Body of pancreas (tissue), 4 donors: ENCODE measurements around the gene BRPF1.

ENCODE experiments used
- CTCF ChIP-seq, 7 experiments: fragments of 450-650 bp in 4 of 7; fragments of 200-600 bp in 3 of 7; sonication (generic) in 3 of 7; IDR thresholded peaks; one replicate each; pipeline ENCODE4 v1.5.1; 2016 to 2019; ENCODE audit warnings: antibody characterized with exemption in 7 of 7
- POLR2A ChIP-seq, 3 donors: fragments of 450-650 bp; IDR thresholded peaks; one replicate each; pipeline ENCODE4 v1.6.1; 2016; ENCODE audit warnings: antibody characterized with exemption in 3 of 3, mild to moderate bottlenecking in 2 of 3

DNA sequence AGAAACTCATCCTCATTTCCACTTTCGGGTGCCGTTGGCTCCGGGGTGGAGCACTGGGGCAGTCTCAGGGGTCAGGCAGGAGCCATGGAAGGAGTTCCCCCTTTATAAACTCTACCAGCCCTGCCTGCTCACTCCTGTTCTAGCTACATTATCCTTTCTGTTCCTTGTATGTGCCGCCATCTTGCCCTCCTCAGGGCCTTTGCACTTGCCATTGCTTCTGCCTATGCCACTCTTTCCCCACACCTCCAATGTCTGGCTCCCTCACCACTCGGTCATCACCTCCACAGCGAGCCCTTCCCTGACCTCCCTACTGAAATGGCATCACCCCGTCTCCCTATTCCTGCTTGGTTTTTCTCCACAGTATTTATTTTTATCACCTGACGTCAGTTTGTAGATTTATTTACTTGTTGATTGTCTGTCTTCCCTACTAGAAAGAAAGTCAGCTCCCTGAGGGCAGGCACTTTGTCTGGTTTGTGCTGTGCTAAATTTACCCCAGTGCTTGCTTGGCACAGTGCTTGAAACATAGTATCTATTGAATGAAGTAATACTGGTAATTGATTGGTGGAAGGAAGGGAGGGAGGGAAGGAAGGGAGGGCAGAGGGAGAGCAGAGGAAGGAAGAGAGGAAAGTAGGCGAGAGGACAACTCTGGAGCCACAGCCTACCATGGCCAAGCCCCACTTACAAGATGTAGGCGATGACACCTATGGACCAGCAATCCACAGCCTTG lies 29.4 kb downstream of the BRPF1 start:
- no peak for TF ChIP-seq POLR2A (IDR thresholded peaks at IDR 0.05)
- TF ChIP-seq CTCF (IDR thresholded peaks at IDR 0.05), result no peak
